Dedifferentiated amniotic fluid mesenchymal stem cell (primary cell): ENCODE measurements around the gene CCDC71L.
A peak's percentile ranks its signal among the peaks of the same experiment; 100 is the strongest.

Experiments used
- DNase-seq: peaks from one replicate; pipeline ENCODE4 v3.0.0-alpha.2; 2016; ENCODE audit errors: extremely low spot score

Gene CCDC71L

GRCh38 chr7:106659166-106659962 is 1.6 kb downstream of the CCDC71L start:
- DNase-seq: no peak

GRCh38 chr7:106658316-106659165 is 2.4 kb downstream of the CCDC71L start:
- no peak for DNase-seq

- no peak for DNase-seq
Measured at GRCh38 chr7:106657085-106657991, 3.6 kb downstream of the CCDC71L start.

DNA sequence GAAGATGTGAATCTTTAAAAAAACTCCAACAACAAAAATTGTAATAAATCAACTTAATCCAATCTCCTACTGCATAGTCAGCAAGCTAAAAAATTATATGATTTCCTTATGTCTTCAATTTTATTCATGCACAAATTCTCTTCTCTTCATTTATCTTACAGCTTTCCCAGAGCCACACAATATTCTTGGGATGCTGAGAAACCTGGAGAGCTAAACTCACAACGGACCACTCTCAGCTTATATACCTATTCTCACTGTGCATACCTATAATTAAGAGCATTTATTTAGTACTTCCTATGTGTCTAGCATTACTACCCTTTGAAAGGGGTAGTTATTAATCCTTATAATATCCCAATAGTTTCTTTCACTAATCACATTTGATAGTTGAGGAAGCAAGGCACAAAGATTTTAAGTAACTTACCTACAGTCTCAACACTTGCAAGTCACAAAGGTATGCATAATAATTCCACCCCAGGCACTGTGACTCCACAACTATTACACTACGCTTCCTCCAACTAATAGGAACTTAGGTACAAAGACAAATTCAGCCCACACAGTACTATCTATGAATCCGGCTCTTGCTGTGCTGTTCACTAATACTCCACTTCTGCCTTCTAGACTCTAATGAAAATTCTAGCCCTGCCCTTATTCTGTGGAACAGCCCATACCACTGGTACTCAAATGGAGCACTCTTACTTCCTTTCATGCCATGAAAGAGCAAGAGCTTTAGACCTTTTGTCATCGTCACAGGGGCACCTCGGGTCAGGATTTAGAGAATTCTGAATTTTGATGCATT is 5.1 kb downstream of the CCDC71L start:
- no peak for DNase-seq

DNA sequence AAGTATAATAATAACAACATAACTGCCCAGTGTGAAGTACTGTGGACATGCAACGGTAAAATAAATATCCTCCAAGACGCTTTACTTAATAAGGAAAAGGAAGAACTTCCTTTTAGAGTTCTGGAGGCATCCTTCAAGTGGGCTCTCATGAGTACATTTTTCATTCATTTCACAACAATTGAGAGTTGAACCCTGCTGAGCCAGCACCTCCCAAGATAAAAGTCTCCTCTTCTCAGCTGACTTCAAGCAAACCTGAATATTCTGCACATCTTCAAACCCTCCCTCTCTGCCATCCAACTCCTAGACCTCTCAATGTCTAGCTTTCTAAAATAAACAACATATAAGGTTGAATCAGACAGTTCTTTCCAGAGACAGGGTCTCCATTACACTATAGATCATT is 7.5 kb downstream of the CCDC71L start:
- DNase-seq: no peak

- DNase-seq: no peak
Measured at GRCh38 chr7:106652909-106653308, 8.0 kb downstream of the CCDC71L start.

- no peak for DNase-seq
Measured at GRCh38 chr7:106652092-106652491, 8.9 kb downstream of the CCDC71L start.

DNA sequence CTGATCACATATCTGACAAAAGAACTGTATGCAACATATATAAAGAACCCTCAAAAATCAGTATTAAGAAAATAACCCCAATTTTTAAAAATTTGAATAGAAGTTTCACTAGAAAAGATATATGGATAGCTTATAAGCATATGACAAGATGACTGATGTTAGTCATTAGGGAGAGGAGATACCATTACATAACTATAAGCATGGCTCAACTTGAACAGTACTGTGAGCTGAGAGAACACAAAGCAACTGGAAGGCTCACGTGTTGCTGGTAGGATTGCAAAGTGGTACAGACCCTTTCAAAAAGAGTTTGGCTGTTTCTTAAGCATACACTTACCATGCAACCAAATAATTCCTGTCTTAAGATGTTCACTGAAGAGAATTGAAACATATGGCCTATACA is 14.7 kb downstream of the CCDC71L start:
- DNase-seq: no peak

GRCh38 chr7:106644999-106645398 is 16.0 kb downstream of the CCDC71L start:
- DNase-seq: no peak

GRCh38 chr7:106643216-106644000 is 17.6 kb downstream of the CCDC71L start:
- DNase-seq: no peak

DNA sequence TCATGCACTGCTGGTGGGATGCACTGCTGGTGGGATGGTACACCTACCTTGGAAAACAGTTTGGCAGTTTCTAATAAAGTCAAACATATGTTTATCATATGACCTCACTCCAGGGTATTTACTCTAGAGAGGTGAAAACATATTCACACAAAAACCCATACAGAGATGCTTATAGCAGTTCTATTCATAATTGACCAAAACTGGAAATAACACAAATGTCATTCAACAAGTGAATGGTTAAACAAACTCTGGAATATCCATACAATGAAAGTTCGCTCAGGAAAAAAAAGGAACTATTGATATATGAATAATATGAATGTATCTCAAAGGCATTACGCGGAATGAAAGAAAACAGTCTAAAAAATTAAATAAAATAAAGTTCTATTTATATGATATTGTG is 19.5 kb downstream of the CCDC71L start:
- DNase-seq: no peak

GRCh38 chr7:106640368-106641141 is 20.4 kb downstream of the CCDC71L start:
- DNase-seq: peak; percentile 40

- no peak for DNase-seq
Measured at GRCh38 chr7:106639476-106640334, 21.3 kb downstream of the CCDC71L start.

- DNase-seq: no peak
Measured at GRCh38 chr7:106635411-106635810, 25.5 kb downstream of the CCDC71L start.

GRCh38 chr7:106634958-106635357 is 26.0 kb downstream of the CCDC71L start:
- no peak for DNase-seq

DNA sequence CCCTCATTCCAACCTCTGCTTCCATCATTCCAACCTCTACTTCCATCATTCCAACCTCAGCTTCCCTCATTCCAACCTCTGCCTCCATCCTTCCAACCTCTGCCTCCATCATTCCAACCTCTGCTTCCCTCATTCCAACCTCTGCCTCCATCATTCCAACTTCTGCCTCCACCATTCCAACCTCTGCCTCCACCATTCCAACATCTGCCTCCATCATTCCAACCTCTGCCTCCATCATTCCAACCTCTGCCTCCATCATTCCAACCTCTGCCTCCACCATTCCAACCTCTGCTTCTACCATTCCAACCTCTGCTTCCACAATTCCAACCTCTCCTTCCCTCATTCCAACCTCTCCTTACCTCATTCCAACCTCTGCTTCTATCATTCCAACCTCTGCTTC is 30.3 kb downstream of the CCDC71L start:
- DNase-seq: no peak

- peak; percentile 59 for DNase-seq
Measured at GRCh38 chr7:106629516-106629915, 31.4 kb downstream of the CCDC71L start.

DNA sequence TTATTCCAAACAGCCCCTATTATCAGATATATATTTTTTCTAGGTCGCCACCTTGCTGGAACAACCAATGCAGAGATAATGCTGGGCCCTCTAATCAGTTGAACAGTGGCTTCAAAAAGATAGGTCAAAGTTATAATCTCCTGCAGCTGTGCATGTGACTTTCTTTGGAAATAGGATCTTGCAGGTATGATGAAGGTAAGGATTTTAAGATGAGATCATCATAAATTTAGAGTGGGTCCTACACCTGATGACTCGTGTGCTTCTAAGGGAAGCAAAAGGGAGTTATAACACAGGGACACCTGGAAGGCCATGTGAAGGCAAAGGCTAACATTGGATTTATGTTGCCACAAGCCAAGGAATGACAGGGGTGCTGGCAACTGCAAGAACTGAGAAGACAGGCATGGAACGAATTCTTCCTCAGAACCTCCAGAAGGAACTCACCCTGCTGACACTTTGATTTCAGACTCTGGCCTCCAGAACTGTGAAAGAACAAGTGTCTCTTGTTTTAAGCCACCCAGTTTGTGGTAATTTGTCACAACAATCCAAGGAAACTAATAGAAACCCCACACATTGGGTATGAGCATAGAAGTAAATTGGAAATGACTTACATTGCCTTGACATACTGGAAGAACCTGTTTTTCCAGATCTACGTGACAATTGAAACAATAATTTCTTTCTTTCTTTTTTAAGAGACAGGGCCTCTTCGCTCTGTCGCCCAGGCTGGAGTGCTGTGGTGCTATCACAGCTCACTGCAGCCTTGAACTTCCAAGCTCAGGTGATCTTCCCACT is 34.4 kb downstream of the CCDC71L start:
- no peak for DNase-seq
